ENCODE data around the gene AVEN.

AVEN gene

GRCh38 chr15:33839540-33839939 lies 199.5 kb downstream of the AVEN start:
- TF ChIP-seq, protein P1, sequence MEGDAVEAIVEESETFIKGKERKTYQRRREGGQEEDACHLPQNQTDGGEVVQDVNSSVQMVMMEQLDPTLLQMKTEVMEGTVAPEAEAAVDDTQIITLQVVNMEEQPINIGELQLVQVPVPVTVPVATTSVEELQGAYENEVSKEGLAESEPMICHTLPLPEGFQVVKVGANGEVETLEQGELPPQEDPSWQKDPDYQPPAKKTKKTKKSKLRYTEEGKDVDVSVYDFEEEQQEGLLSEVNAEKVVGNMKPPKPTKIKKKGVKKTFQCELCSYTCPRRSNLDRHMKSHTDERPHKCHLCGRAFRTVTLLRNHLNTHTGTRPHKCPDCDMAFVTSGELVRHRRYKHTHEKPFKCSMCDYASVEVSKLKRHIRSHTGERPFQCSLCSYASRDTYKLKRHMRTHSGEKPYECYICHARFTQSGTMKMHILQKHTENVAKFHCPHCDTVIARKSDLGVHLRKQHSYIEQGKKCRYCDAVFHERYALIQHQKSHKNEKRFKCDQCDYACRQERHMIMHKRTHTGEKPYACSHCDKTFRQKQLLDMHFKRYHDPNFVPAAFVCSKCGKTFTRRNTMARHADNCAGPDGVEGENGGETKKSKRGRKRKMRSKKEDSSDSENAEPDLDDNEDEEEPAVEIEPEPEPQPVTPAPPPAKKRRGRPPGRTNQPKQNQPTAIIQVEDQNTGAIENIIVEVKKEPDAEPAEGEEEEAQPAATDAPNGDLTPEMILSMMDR (IDR thresholded peaks at IDR 0.05; ENCODE audit: insufficient read depth, low read depth, low read length, missing control alignments), result no peak
- no peak overlapping the region for H3K4me3 ChIP-seq (ENCODE audit: low read depth, low read length)
- no peak for DNase-seq (ENCODE audit: low read depth)

DNA sequence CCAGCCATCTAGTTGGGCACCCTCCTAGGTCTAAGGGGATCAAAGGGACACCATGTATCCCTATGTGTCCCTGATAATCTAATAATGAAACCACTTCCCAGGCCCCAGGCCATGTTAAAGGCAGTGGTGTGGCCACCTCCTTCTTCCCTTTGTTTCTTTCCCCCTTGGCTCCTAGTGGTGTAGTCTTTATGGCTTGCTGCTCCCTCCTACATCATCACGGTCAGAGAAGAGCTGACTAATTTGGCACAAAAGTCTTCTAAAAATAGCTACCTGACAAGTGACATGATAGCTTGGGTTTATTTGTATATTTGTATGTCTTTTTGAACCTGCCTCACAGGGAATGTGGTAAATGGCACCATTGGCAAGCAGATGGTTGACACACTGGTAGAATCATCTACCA lies 201.7 kb downstream of the AVEN start:
- TF ChIP-seq, protein P1 (IDR thresholded peaks at IDR 0.05; ENCODE audit: insufficient read depth, low read depth, low read length, missing control alignments), result no peak
- no peak for DNase-seq (ENCODE audit: low read depth)

DNA sequence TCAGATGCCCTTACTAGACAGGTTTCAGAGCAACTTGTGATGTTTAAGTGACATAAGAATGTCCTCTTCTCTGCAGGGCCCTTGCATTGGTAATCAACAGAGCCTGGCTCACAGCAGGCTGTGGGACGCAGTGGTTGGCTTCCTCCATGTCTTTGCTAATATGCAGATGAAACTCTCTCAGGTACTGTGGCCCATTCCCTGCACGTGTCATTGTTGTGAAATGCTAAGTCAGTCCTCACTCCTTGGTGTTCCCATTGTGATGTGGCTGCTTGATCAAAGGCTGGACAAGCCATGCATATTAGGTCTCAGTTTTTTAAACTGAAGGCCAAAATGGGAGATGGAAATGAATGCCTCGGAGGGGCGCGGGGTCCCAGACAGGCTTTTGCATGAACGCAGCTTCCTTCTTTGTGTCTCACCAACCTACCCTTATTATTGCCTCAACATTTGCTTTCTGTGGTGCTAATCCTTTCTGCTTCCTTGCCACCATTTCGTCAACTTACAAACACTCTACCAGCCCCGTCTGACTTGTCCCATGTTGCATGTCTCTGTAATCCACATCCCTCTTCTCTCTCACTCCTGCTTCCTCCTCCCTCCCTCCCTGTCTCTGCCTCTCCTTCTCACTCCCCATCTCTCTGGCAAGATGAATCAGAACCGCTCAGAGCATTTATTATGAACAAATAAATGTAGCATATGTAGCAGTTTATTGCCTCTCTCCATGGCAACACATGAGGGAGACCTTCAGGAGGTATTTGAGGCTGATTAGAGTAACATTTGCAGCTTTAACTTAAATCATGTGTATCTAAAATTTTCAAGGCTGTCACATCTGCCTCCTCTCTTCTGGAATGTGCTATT lies 203.9 kb downstream of the AVEN start:
- DNase-seq (ENCODE audit: low read depth), result no peak
- TF ChIP-seq, protein P1 (IDR thresholded peaks at IDR 0.05; ENCODE audit: insufficient read depth, low read depth, low read length, missing control alignments), result no peak

More for the DNA sequence above, 201.7 kb downstream of the AVEN start:
- no peak overlapping the region for H3K4me3 ChIP-seq (ENCODE audit: low read depth, low read length)

GRCh38 chr15:33831646-33832045 lies 207.4 kb downstream of the AVEN start:
- no peak for DNase-seq (ENCODE audit: low read depth)
- TF ChIP-seq, protein P1 (IDR thresholded peaks at IDR 0.05; ENCODE audit: insufficient read depth, low read depth, low read length, missing control alignments), result no peak
- no peak overlapping the region for H3K4me3 ChIP-seq (ENCODE audit: low read depth, low read length)

More for the DNA sequence above, 203.9 kb downstream of the AVEN start:
- no peak overlapping the region for H3K4me3 ChIP-seq (ENCODE audit: low read depth, low read length)

- no peak overlapping the region for H3K4me3 ChIP-seq (ENCODE audit: low read depth, low read length)
- DNase-seq (ENCODE audit: low read depth), result no peak
- TF ChIP-seq, protein P1 (IDR thresholded peaks at IDR 0.05; ENCODE audit: insufficient read depth, low read depth, low read length, missing control alignments), result no peak
Measured at GRCh38 chr15:33830351-33830750, 208.7 kb downstream of the AVEN start.

- DNase-seq (ENCODE audit: low read depth), result no peak
- TF ChIP-seq, protein P1 (IDR thresholded peaks at IDR 0.05; ENCODE audit: insufficient read depth, low read depth, low read length, missing control alignments), result no peak
- H3K4me3 ChIP-seq (ENCODE audit: low read depth, low read length), result no peak overlapping the region
Measured at GRCh38 chr15:33826201-33826600, 212.8 kb downstream of the AVEN start.

Measured in GM12865 (cell line).